GM12875 (cell line): ENCODE data around the gene UNC13C.

Experiments
- H3K4me3 ChIP-seq: one replicate; pipeline ENCODE4 v1.5.1; 2011; ENCODE audit warnings: low read depth, low read length, control low read depth
- CTCF ChIP-seq: IDR thresholded peaks from 2 replicates; pipeline ENCODE4 v1.5.1; 2011; ENCODE audit warnings: low read depth, mild to moderate bottlenecking, control low read depth, inconsistent platforms, low read length, moderate library complexity, borderline replicate concordance; ENCODE audit not compliant: insufficient read depth

Gene UNC13C

GRCh38 chr15:54017251-54017650 lies 39.0 kb downstream of the UNC13C start:
- H3K4me3 ChIP-seq = no peak overlapping the region
- no peak for TF ChIP-seq CTCF

GRCh38 chr15:54017959-54018358 lies 39.7 kb downstream of the UNC13C start:
- no peak for TF ChIP-seq CTCF
- H3K4me3 ChIP-seq = no peak overlapping the region

GRCh38 chr15:54026258-54026657 lies 48.0 kb downstream of the UNC13C start:
- H3K4me3 ChIP-seq = no peak overlapping the region
- TF ChIP-seq CTCF = no peak

GRCh38 chr15:54026891-54027290 lies 48.6 kb downstream of the UNC13C start:
- no peak overlapping the region for H3K4me3 ChIP-seq
- TF ChIP-seq CTCF = no peak

- no peak for TF ChIP-seq CTCF
- H3K4me3 ChIP-seq = no peak overlapping the region
These were observed 50.8 kb downstream of the UNC13C start for GRCh38 chr15:54029081-54029480.

- H3K4me3 ChIP-seq = no peak overlapping the region
- no peak for TF ChIP-seq CTCF
These were observed 53.8 kb downstream of the UNC13C start for GRCh38 chr15:54032066-54032465.

GRCh38 chr15:54033356-54033860 lies 55.2 kb downstream of the UNC13C start:
- TF ChIP-seq CTCF = no peak
- no peak overlapping the region for H3K4me3 ChIP-seq
